Stimulated activated naive CD8-positive, alpha-beta T cell treated with anti-CD3 and anti-CD28 coated beads, Interleukin-15, amount 100 ng/mL, for 72 hours (primary cell): ENCODE measurements around the gene TACC2.
"Not testable (repeated sequence)": the region's sequence is repeated elsewhere in the genome, so short reads cannot be mapped to it uniquely, and the experiment has no call there.

Source experiments
- ATAC-seq: fragments of 150-1000 bp; cut with Tn5 transposase; 2 replicates; pipeline ENCODE4 v1.10.0; 2021; ENCODE audit warnings: mild to moderate bottlenecking, moderate library complexity
- DNase-seq, 2 donors: peaks; one replicate each; pipeline ENCODE4 v3.0.0; 2021 to 2022
- H3K27ac Mint-ChIP-seq, 2 donors: one replicate each; pipeline ENCODE4 v1.8.0; 2022; ENCODE audit warnings: mild to moderate bottlenecking in 2 of 2, mixed read lengths in 2 of 2, moderate library complexity in 2 of 2
- H3K27me3 Mint-ChIP-seq: one replicate; pipeline ENCODE4 v1.8.0; 2022; ENCODE audit warnings: mixed read lengths
- H3K4me1 Mint-ChIP-seq: one replicate; pipeline ENCODE4 v1.8.0; 2022; ENCODE audit warnings: mild to moderate bottlenecking, mixed read lengths
- H3K4me3 Mint-ChIP-seq, 2 donors: one replicate each; pipeline ENCODE4 v1.8.0; 2022; ENCODE audit warnings: mild to moderate bottlenecking in 2 of 2, mixed read lengths in 2 of 2, moderate library complexity in 1 of 2
- H3K9me3 Mint-ChIP-seq, 2 donors: one replicate each; pipeline ENCODE4 v1.8.0; 2022; ENCODE audit warnings: mixed read lengths in 2 of 2

Gene TACC2

GRCh38 chr10:122196218-122196617, 207.3 kb downstream of the TACC2 start:
- DNase-seq (no peak), ATAC-seq (no peak)
- no peak overlapping the region for H3K4me3 Mint-ChIP-seq
- no peaks in the 10 kb centered on the region for H3K27me3 Mint-ChIP-seq
- H3K9me3 Mint-ChIP-seq: no peaks in the 10 kb centered on the region
- no peak overlapping the region for H3K27ac Mint-ChIP-seq
- H3K4me1 Mint-ChIP-seq: no peaks in the 10 kb centered on the region

GRCh38 chr10:122197611-122198222, 208.8 kb downstream of the TACC2 start:
- Mint-ChIP-seq H3K27me3 (no peaks in the 10 kb centered on the region), H3K4me1 (no peaks in the 10 kb centered on the region), H3K9me3 (no peaks in the 10 kb centered on the region), H3K27ac (no peak overlapping the region), H3K4me3 (no peak overlapping the region)
- ATAC-seq: no peak
- DNase-seq: no peak

GRCh38 chr10:122198631-122199030, 209.7 kb downstream of the TACC2 start:
- Mint-ChIP-seq H3K4me1 (no peaks in the 10 kb centered on the region), H3K27ac (no peak overlapping the region)

GRCh38 chr10:122199070-122199469, 210.1 kb downstream of the TACC2 start:
- Mint-ChIP-seq H3K9me3 (no peaks in the 10 kb centered on the region), H3K27ac (no peak overlapping the region), H3K4me3 (no peak overlapping the region), H3K4me1 (no peaks in the 10 kb centered on the region), H3K27me3 (no peaks in the 10 kb centered on the region)
- ATAC-seq (peak; percentile 28), DNase-seq (no peak)

More at GRCh38 chr10:122198631-122199030, 209.7 kb downstream of the TACC2 start:
- no peak overlapping the region for H3K4me3 Mint-ChIP-seq
- DNase-seq (no peak), ATAC-seq (no peak)
- H3K27me3 Mint-ChIP-seq: no peaks in the 10 kb centered on the region
- H3K9me3 Mint-ChIP-seq: no peaks in the 10 kb centered on the region

GRCh38 chr10:122199689-122200088, 210.7 kb downstream of the TACC2 start:
- no peak for DNase-seq
- no peak for ATAC-seq
- Mint-ChIP-seq H3K27ac (no peak overlapping the region), H3K4me3 (no peak overlapping the region), H3K4me1 (no peaks in the 10 kb centered on the region), H3K27me3 (no peaks in the 10 kb centered on the region), H3K9me3 (no peaks in the 10 kb centered on the region)

- Mint-ChIP-seq H3K4me3 (no peak overlapping the region), H3K27ac (no peak overlapping the region), H3K4me1 (no peaks in the 10 kb centered on the region), H3K9me3 (no peaks in the 10 kb centered on the region), H3K27me3 (no peaks in the 10 kb centered on the region)
- ATAC-seq (no peak), DNase-seq (no peak)
These were observed 212.4 kb downstream of the TACC2 start for GRCh38 chr10:122201401-122201800.

- not testable (repeated sequence) for H3K9me3 Mint-ChIP-seq, H3K27me3 Mint-ChIP-seq, H3K4me1 Mint-ChIP-seq, H3K4me3 Mint-ChIP-seq, ATAC-seq, H3K27ac Mint-ChIP-seq, DNase-seq
These were observed 214.2 kb downstream of the TACC2 start for GRCh38 chr10:122203180-122203579.

GRCh38 chr10:122204691-122205489, 215.9 kb downstream of the TACC2 start:
- Mint-ChIP-seq H3K27ac (no peak overlapping the region), H3K9me3 (no peaks in the 10 kb centered on the region), H3K27me3 (peaks cover 2% of the 10 kb centered on the region), H3K4me3 (no peak overlapping the region), H3K4me1 (no peaks in the 10 kb centered on the region)
- no peak for DNase-seq
- ATAC-seq: peak; percentile 53

- no peak for DNase-seq
These were observed 217.6 kb downstream of the TACC2 start for GRCh38 chr10:122206471-122207065.

GRCh38 chr10:122207163-122207562, 218.2 kb downstream of the TACC2 start:
- DNase-seq: no peak
- no peak for ATAC-seq
- H3K27me3 Mint-ChIP-seq: peaks cover 10% of the 10 kb centered on the region
- no peaks in the 10 kb centered on the region for H3K4me1 Mint-ChIP-seq
- H3K27ac Mint-ChIP-seq: no peak overlapping the region
- no peak overlapping the region for H3K4me3 Mint-ChIP-seq
- no peaks in the 10 kb centered on the region for H3K9me3 Mint-ChIP-seq

More at GRCh38 chr10:122206471-122207065, 217.6 kb downstream of the TACC2 start:
- no peak for ATAC-seq
- Mint-ChIP-seq H3K27ac (no peak overlapping the region), H3K9me3 (no peaks in the 10 kb centered on the region), H3K4me3 (no peak overlapping the region), H3K4me1 (no peaks in the 10 kb centered on the region), H3K27me3 (peaks cover 10% of the 10 kb centered on the region)

- peak overlapping the region in 1 of 2 donors; percentile 42 for H3K27ac Mint-ChIP-seq
- H3K27me3 Mint-ChIP-seq: peaks cover 10% of the 10 kb centered on the region
- ATAC-seq: no peak
- no peaks in the 10 kb centered on the region for H3K4me1 Mint-ChIP-seq
- H3K9me3 Mint-ChIP-seq: no peaks in the 10 kb centered on the region
- no peak for DNase-seq
- H3K4me3 Mint-ChIP-seq: no peak overlapping the region
These were observed 218.6 kb downstream of the TACC2 start for GRCh38 chr10:122207596-122207995.

- no peaks in the 10 kb centered on the region for H3K9me3 Mint-ChIP-seq
- ATAC-seq (no peak), DNase-seq (no peak)
- no peaks in the 10 kb centered on the region for H3K4me1 Mint-ChIP-seq
- H3K27ac Mint-ChIP-seq: peak overlapping the region in 1 of 2 donors; percentile 8
- H3K27me3 Mint-ChIP-seq: peaks cover 10% of the 10 kb centered on the region
- no peak overlapping the region for H3K4me3 Mint-ChIP-seq
These were observed 219.8 kb downstream of the TACC2 start for GRCh38 chr10:122208571-122209430.

- ATAC-seq (no peak), DNase-seq (no peak)
- Mint-ChIP-seq H3K9me3 (no peaks in the 10 kb centered on the region), H3K27me3 (peaks cover 19% of the 10 kb centered on the region), H3K27ac (no peak overlapping the region), H3K4me1 (no peaks in the 10 kb centered on the region), H3K4me3 (no peak overlapping the region)
These were observed 221.7 kb downstream of the TACC2 start for GRCh38 chr10:122210481-122211265.

- no peaks in the 10 kb centered on the region for H3K9me3 Mint-ChIP-seq
- no peak overlapping the region for H3K4me3 Mint-ChIP-seq
- H3K27me3 Mint-ChIP-seq: peaks cover 23% of the 10 kb centered on the region
- DNase-seq (no peak), ATAC-seq (no peak)
- H3K27ac Mint-ChIP-seq: no peak overlapping the region
- H3K4me1 Mint-ChIP-seq: no peaks in the 10 kb centered on the region
These were observed 224.4 kb downstream of the TACC2 start for GRCh38 chr10:122213364-122213763.

- Mint-ChIP-seq H3K27ac (no peak overlapping the region), H3K4me1 (no peaks in the 10 kb centered on the region), H3K27me3 (peaks cover 23% of the 10 kb centered on the region), H3K4me3 (no peak overlapping the region), H3K9me3 (no peaks in the 10 kb centered on the region)
- DNase-seq: no peak
- no peak for ATAC-seq
These were observed 224.8 kb downstream of the TACC2 start for GRCh38 chr10:122213766-122214165.
